ENCODE results near the gene FES.

DNA sequence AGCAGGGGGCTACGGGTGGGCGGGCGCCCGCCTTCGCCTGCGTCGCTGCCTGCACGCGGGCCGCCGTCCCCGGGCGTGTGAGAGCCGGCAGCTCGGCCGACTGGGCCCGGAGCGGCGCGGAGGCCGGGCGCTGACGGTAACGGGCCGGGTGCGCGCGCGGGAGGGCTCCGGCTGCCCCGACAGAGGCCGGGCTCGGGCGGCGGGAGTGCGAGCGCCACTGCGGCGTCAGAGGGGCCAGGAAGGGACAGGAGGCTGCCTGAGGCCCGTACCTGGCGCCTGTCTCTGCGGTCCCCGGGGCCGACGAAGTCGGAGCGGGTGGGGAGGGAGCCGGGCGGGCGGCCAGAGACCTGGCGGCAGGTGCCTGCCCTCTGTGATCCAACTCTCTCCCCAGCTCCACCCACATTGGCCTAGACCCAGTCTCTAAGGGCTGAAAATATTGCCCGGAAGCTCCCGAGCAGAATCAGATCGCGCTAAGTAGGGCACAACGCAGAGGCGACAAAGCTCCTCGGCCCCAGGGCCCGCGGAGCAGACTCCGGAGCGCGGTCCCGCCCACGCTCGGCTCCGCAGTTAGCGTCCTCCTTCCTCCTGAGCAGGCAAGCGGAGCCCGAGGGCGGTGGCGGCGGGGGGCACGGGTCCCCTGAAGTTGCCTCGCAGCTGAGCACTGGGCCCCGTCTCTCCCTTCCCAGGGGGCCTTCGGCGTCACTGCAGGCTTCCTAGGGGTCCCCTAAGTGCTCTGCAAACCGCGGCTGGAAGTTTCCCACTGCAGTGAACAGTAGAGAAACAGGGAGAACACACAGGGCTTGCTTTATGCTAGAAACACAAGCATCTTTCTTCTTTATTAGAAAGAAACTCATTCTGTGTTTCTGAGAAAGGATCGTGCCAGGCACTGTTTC, 18.8 kb downstream of the FES start, which contains the start of gene MAN2A2:
- TF ChIP-seq, protein P1, sequence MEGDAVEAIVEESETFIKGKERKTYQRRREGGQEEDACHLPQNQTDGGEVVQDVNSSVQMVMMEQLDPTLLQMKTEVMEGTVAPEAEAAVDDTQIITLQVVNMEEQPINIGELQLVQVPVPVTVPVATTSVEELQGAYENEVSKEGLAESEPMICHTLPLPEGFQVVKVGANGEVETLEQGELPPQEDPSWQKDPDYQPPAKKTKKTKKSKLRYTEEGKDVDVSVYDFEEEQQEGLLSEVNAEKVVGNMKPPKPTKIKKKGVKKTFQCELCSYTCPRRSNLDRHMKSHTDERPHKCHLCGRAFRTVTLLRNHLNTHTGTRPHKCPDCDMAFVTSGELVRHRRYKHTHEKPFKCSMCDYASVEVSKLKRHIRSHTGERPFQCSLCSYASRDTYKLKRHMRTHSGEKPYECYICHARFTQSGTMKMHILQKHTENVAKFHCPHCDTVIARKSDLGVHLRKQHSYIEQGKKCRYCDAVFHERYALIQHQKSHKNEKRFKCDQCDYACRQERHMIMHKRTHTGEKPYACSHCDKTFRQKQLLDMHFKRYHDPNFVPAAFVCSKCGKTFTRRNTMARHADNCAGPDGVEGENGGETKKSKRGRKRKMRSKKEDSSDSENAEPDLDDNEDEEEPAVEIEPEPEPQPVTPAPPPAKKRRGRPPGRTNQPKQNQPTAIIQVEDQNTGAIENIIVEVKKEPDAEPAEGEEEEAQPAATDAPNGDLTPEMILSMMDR (IDR thresholded peaks at IDR 0.05): no peak
- TF ChIP-seq POLR2A (IDR thresholded peaks at IDR 0.05): no peak
